Epithelial cell of esophagus (primary cell): ENCODE measurements around the gene THAP7.

Experiments
- DNase-seq: peaks from one replicate; pipeline ENCODE4 v3.0.0; 2010; ENCODE audit warnings: low read depth
- H3K4me3 ChIP-seq: 2 replicates; pipeline ENCODE4 v1.5.1; 2011; ENCODE audit warnings: mild to moderate bottlenecking, low read length, control low read depth
- TF ChIP-seq, protein P1 (sequence below): IDR thresholded peaks from 2 replicates; pipeline ENCODE4 v1.5.1; 2011; ENCODE audit warnings: low read depth, mild to moderate bottlenecking, low read length, control low read depth, inconsistent platforms; ENCODE audit not compliant: insufficient read depth; ENCODE audit errors: missing control alignments

Gene THAP7

GRCh38 chr22:20979243-20979809, 22.6 kb downstream of the THAP7 start:
- peak; percentile 90 for DNase-seq
- H3K4me3 ChIP-seq, result peak overlapping the region; percentile 31
- TF ChIP-seq, protein P1, sequence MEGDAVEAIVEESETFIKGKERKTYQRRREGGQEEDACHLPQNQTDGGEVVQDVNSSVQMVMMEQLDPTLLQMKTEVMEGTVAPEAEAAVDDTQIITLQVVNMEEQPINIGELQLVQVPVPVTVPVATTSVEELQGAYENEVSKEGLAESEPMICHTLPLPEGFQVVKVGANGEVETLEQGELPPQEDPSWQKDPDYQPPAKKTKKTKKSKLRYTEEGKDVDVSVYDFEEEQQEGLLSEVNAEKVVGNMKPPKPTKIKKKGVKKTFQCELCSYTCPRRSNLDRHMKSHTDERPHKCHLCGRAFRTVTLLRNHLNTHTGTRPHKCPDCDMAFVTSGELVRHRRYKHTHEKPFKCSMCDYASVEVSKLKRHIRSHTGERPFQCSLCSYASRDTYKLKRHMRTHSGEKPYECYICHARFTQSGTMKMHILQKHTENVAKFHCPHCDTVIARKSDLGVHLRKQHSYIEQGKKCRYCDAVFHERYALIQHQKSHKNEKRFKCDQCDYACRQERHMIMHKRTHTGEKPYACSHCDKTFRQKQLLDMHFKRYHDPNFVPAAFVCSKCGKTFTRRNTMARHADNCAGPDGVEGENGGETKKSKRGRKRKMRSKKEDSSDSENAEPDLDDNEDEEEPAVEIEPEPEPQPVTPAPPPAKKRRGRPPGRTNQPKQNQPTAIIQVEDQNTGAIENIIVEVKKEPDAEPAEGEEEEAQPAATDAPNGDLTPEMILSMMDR, result no peak

DNA sequence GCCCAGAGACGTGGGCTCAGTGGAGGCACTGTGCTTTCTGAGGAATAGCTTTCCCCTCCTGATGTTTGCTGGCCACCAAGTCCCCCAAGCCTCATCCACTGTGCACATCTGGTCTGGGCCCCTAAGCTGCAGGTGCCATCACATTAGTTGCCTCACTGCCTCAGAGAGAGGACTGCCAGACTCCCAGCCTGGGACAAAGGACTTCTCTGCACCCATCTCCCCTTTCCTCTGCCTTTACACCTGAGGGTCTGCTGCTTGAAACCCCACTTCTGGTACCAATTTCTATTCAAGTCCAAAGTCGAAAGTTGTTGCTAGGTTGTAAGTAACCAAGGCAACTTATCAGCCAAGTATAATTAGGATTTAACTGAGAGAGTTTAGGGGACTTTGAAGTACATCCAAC, 23.5 kb downstream of the THAP7 start:
- DNase-seq, result no peak
- TF ChIP-seq, protein P1, result no peak
- no peak overlapping the region for H3K4me3 ChIP-seq

DNA sequence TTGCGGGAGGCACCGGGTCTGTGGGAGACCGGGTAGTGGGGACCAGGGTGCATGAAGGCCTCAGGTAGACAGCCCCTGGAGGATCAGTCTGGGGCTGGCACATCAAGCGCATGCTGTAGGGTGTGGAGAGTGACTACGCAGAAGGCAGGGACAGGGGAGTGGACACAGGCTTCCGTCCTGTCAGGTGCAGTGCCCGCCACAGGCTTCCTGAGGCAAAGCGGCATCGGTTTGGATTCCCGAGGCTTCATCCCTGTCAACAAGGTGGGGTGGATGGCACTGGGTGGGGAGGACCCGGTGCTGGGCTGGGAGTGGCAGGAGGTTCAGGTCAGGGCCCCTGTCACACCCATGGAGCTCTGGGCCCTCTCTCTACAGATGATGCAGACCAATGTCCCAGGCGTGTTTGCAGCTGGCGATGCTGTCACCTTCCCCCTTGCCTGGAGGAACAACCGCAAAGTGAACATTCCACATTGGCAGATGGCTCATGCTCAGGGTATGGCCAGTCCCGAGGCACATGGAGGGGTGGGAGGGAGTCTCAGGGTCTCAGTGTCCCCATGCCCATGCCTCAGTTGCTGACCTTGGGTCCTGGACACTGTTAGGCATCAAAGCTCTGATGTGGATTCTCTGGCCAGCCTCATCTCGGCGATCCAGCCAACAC, 24.3 kb downstream of the THAP7 start:
- no peak overlapping the region for H3K4me3 ChIP-seq
- TF ChIP-seq, protein P1, result no peak
- no peak for DNase-seq

- TF ChIP-seq, protein P1, result no peak
- H3K4me3 ChIP-seq, result no peak overlapping the region
- no peak for DNase-seq
Observed at GRCh38 chr22:20977019-20977418, 24.9 kb downstream of the THAP7 start.

DNA sequence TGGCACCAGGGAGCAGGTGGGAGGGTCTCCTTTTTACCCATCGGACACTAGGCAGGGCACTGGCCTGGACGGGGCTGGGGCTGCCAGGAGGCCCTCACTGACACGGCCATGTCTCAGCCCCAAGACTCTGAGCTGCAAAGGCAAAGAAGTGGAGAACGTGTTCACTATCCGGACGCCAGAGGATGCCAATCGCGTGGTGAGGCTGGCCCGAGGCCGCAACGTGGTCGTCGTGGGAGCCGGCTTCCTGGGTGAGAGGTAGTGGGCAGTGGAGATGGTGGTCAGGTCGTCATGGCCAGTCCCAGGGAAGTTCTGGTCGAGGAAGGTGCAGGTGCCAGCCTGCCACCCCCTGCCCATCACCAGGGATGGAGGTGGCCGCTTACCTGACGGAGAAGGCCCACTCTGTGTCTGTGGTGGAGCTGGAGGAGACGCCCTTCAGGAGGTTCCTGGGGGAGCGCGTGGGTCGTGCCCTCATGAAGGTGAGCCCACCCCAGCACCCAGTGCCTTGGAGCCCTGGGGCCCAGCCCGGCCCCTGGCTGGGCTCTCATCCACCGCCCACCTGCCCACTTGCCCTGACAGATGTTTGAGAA, 25.5 kb downstream of the THAP7 start:
- H3K4me3 ChIP-seq, result no peak overlapping the region
- no peak for DNase-seq
- TF ChIP-seq, protein P1, result no peak

GRCh38 chr22:20975541-20976290, 26.2 kb downstream of the THAP7 start:
- H3K4me3 ChIP-seq, result no peak overlapping the region
- TF ChIP-seq, protein P1, result no peak
- no peak for DNase-seq
